Measurements from ENCODE around the gene CFAP61. TPM values are rescaled to one million over a fixed set of nuclear protein-coding genes. Genes with fewer than 3 reads are reported as not detected.
"Not testable (repeated sequence)": the region's sequence is repeated elsewhere in the genome, so short reads cannot be mapped to it uniquely, and the experiment has no call there.

Gene CFAP61
- total and polyA plus RNA-seq, 10 donors: 0.06 to 0.17 TPM; not detected in 8

DNA sequence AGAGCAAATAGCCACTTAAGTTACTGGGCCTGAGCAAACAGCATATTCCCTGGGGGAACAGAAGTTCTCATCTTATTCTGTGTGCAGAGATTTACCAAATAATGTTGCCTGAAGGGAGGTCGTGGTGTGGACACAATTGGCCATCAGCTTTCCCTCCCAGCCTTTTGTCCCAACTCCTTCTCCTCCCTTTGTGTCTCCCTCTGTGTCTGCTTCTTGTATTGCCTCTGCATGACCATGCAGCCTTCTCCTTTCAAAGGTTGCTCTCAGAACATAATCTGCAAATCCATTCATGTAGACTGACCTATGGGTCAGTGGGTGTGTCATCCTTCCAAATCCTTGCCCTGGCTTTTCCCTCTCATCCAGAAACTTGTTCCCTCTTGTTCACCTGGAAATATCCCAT, 165.3 kb downstream of the CFAP61 start:
- H3K36me3 ChIP-seq: no peaks in the 10 kb centered on the region
- TF ChIP-seq, protein P1, sequence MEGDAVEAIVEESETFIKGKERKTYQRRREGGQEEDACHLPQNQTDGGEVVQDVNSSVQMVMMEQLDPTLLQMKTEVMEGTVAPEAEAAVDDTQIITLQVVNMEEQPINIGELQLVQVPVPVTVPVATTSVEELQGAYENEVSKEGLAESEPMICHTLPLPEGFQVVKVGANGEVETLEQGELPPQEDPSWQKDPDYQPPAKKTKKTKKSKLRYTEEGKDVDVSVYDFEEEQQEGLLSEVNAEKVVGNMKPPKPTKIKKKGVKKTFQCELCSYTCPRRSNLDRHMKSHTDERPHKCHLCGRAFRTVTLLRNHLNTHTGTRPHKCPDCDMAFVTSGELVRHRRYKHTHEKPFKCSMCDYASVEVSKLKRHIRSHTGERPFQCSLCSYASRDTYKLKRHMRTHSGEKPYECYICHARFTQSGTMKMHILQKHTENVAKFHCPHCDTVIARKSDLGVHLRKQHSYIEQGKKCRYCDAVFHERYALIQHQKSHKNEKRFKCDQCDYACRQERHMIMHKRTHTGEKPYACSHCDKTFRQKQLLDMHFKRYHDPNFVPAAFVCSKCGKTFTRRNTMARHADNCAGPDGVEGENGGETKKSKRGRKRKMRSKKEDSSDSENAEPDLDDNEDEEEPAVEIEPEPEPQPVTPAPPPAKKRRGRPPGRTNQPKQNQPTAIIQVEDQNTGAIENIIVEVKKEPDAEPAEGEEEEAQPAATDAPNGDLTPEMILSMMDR (IDR thresholded peaks at IDR 0.05 in 8 of 11, conservative IDR thresholded peaks at IDR 0.05 in 3 of 11): no peak
- intact Hi-C loops (cut with DNase I; ENCODE audit: low total_unique reads): no loop called here
- no peak for DNase-seq
- H3K4me3 ChIP-seq: no peak overlapping the region
- peaks cover 0 to 19% (median 0%) of the 10 kb centered on the region in 7 donors for H3K27me3 ChIP-seq (replicated peaks in 1 of 7)
- WGBS, 5 donors: 50 to 76% (median 67%) methylated on average over 1 of the region's 1 CpG
- H3K4me1 ChIP-seq: no peaks in the 10 kb centered on the region
- H3K27ac ChIP-seq: no peak overlapping the region
- H3K9me3 ChIP-seq: peaks cover 0 to 21% (median 14%) of the 10 kb centered on the region in 8 donors

DNA sequence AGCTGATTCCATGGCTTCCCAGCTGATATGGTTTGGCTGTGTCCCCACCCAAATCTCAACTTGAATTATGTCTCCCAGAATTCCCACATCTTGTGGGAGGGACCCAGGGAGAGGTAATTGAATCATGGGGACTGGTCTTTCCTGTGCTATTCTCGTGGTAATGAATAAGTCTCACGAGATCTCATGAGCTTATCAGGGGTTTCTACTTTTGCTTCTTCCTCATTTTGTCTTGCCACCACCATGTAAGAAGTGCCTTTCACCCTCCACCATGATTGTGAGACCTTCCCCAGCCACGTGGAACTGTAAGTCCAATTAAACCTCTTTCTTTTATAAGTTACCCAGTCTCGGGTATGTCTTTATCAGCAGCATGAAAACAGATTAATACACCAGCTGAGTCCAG, 165.8 kb downstream of the CFAP61 start:
- H3K4me1 ChIP-seq; DNase-seq; H3K36me3 ChIP-seq; intact Hi-C loops (cut with DNase I; ENCODE audit: low total_unique reads); H3K4me3 ChIP-seq; H3K27ac ChIP-seq: not testable (repeated sequence)
- peaks cover 0 to 19% (median 0%) of the 10 kb centered on the region in 7 donors for H3K27me3 ChIP-seq (replicated peaks in 1 of 7)
- 80 to 90% (median 83%) methylated on average over 4 of the region's 4 CpGs for WGBS, 5 donors
- peaks cover 0 to 21% (median 14%) of the 10 kb centered on the region in 8 donors for H3K9me3 ChIP-seq

DNA sequence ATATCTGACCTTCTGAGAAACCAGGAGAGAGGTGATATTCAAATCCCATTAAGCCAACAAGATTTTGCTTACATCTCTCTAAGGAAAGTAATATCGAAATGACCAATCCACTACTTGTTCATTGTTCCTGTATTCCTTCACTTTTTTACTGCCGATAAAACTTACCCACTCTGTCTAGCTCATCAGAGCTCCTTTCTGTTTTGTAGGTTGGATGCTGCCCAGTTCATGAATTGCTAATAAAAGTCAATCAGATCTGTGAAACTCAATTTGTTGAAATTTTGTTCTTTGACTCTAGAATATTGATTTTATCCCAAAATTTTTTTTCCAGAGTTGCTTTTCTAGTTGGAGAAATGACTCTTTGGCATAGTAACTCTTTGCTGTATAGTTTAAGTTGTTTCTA, 166.7 kb downstream of the CFAP61 start:
- Histone ChIP-seq H3K36me3 (no peaks in the 10 kb centered on the region), H3K27me3 (replicated peaks in 1 of 7) (peaks cover 0 to 19% (median 0%) of the 10 kb centered on the region in 7 donors), H3K9me3 (peaks cover 0 to 21% (median 14%) of the 10 kb centered on the region in 8 donors), H3K27ac (no peak overlapping the region), H3K4me1 (no peaks in the 10 kb centered on the region), H3K4me3 (no peak overlapping the region)
- intact Hi-C loops (cut with DNase I; ENCODE audit: low total_unique reads): no loop called here
- DNase-seq: no peak
- no peak for TF ChIP-seq POLR2A (IDR thresholded peaks at IDR 0.05)
- TF ChIP-seq, protein P1 (IDR thresholded peaks at IDR 0.05 in 8 of 11, conservative IDR thresholded peaks at IDR 0.05 in 3 of 11): no peak
- no peak for TF ChIP-seq POLR2AphosphoS5 (IDR thresholded peaks at IDR 0.05)
- 84 to 96% (median 91%) methylated on average over 2 of the region's 2 CpGs for WGBS, 5 donors

DNA sequence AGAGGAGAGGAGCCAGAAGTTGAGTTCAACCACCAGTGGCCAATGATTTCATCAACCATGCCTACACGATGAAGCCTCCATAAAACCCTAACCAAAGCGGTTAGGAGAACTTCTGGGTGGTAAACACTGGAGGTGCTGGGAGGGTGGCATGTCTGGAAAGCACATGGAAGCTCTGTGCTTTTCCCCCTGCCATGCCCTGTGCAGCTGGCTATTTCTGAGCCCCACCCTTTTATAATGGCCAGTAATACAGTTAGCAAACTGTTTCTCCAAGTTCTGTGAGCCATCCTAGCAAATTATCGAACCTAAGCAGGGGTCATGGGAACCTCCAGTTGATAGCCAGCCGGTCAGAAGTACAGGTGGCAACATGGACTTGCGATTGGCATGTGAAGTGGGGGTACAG, 167.8 kb downstream of the CFAP61 start:
- Histone ChIP-seq H3K27ac (no peak overlapping the region), H3K36me3 (no peaks in the 10 kb centered on the region), H3K4me1 (no peaks in the 10 kb centered on the region), H3K27me3 (replicated peaks in 1 of 7) (peaks cover 0 to 14% (median 0%) of the 10 kb centered on the region in 7 donors), H3K9me3 (peaks cover 0 to 21% (median 14%) of the 10 kb centered on the region in 8 donors), H3K4me3 (no peak overlapping the region)
- DNase-seq: no peak
- TF ChIP-seq POLR2AphosphoS5 (IDR thresholded peaks at IDR 0.05) (no peak), POLR2A (IDR thresholded peaks at IDR 0.05) (no peak)
- TF ChIP-seq, protein P1 (IDR thresholded peaks at IDR 0.05 in 8 of 11, conservative IDR thresholded peaks at IDR 0.05 in 3 of 11): no peak
- WGBS, 5 donors: 78 to 93% (median 85%) methylated on average over 5 of the region's 5 CpGs
- intact Hi-C loops (cut with DNase I; ENCODE audit: low total_unique reads): no loop called here

DNA sequence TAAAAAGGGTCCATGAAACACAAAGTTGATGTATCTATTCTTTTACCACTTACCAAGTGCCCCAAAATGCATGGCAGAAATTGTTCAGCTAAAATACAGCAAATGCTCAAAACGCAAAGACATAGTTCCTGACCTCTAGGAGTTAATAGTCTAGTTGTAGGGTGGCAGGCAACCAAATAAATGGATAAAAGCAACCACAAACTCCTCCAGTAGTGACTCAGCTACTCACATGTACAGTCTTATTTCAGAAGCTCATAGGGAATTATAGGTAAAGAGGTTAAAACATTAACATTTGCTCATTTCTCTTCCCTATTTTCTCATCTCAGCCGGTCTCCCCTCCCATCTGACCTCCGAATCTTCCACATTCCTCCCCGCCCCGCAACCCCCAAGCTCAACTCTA, 171.6 kb downstream of the CFAP61 start:
- intact Hi-C loops (cut with DNase I; ENCODE audit: low total_unique reads): no loop called here
- Histone ChIP-seq H3K36me3 (no peaks in the 10 kb centered on the region), H3K27ac (no peak overlapping the region), H3K9me3 (peaks cover 0 to 24% (median 14%) of the 10 kb centered on the region in 8 donors), H3K4me1 (no peaks in the 10 kb centered on the region), H3K4me3 (no peak overlapping the region), H3K27me3 (replicated peaks in 1 of 7) (peaks cover 0 to 7% (median 0%) of the 10 kb centered on the region in 7 donors)
- DNase-seq: no peak
- 82 to 93% (median 85%) methylated on average over 5 of the region's 5 CpGs for WGBS, 5 donors
- TF ChIP-seq POLR2AphosphoS5 (IDR thresholded peaks at IDR 0.05) (no peak), POLR2A (IDR thresholded peaks at IDR 0.05) (no peak)
- TF ChIP-seq, protein P1 (IDR thresholded peaks at IDR 0.05 in 8 of 11, conservative IDR thresholded peaks at IDR 0.05 in 3 of 11): no peak
